NCI-H2227 treated with DMSO at 0.1 percent for 48 hours (cell line): ENCODE measurements around the gene PRR4.

ENCODE experiments used
- DNase-seq: peaks from one replicate; lab custom pipeline; 2025; lab: John Stamatoyannopoulos, UW

The PRR4 gene

DNA sequence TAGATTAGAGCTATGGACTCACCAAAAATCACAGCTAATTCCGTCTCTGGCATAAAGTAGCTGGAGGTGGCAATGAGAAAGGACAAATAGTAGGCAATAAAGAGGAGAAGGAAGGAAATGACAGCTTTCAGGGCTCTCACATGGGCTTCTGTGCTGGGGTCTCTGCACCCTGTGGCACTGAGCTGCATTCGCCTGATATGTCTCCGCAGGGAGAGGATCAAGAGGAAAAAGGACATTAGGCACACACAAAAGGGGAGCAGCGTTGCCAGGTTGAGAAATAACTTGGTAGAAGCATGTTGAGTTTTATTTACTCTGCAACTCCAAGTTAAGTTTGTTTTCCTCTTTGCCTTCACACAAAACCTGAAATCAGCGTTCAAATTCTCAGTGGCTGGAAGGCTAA, 47.5 kb downstream of the PRR4 start:
- no peak for DNase-seq
